LNCaP clone FGC (cell line): ENCODE data around the gene TTLL8.
A peak's percentile ranks its signal among the peaks of the same experiment; 100 is the strongest.

Experiments used
- DNase-seq: peaks from one replicate; pipeline ENCODE4 v3.0.0-alpha.2; 2011; ENCODE audit warnings: low read depth
- H3K4me3 ChIP-seq: 2 replicates; pipeline ENCODE4 v1.5.1; 2011; ENCODE audit warnings: mild to moderate bottlenecking, low read depth, low read length, control low read depth
- TF ChIP-seq, protein P1 (sequence below): IDR thresholded peaks from 2 replicates; pipeline ENCODE4 v1.5.1; 2012; ENCODE audit warnings: mild to moderate bottlenecking; ENCODE audit not compliant: control insufficient read depth, insufficient read depth; ENCODE audit errors: extremely low read depth

TTLL8 gene

DNA sequence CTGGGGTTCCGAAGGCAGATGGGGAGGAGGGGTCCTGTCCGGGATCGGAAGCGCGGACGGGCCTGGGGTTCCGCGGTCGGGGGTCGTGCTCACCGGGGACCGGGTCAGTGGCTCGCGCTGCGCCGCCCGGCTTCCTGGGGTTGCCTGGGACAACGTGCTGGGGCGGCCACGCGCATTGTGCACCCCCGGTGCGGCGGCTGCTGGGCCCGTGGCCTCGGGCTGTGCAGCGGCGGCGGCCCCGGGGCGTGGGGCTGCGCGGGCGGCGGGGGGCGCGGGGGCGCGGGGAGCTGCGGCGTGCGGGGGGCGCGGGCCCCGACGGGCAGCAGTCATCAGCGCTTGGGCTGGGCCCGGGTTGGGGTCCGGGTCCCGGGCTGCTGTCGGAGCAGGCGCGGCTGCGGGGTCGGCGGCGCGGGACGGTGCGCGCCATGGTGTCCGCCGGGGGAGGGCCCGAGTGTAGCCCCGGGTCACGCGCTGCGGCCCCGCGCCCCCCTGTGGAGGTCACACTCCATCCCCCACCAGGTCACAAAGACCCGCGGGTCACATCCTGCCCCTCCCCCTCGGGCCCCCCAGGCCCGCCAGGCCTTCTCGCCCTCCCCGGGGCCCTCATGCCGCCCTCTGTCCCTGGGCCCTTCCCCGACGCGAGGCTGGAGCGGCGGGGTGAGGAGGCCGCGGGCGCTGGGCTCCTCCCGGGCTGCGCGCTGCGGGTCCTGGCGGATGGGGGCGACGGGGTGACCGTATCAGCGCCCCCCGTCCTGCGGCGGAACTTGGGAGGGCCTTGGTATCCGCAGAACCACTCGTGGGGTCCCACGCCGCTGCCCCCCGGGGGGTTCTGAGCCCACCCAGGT lies at the start of gene TTLL8:
TSS of gene TTLL8 (minus strand) at position 238 of the 845 bp plus-strand sequence.
- H3K4me3 ChIP-seq, result no peak within 1 kb of the TSS
- DNase-seq, result no peak
- TF ChIP-seq, protein P1, sequence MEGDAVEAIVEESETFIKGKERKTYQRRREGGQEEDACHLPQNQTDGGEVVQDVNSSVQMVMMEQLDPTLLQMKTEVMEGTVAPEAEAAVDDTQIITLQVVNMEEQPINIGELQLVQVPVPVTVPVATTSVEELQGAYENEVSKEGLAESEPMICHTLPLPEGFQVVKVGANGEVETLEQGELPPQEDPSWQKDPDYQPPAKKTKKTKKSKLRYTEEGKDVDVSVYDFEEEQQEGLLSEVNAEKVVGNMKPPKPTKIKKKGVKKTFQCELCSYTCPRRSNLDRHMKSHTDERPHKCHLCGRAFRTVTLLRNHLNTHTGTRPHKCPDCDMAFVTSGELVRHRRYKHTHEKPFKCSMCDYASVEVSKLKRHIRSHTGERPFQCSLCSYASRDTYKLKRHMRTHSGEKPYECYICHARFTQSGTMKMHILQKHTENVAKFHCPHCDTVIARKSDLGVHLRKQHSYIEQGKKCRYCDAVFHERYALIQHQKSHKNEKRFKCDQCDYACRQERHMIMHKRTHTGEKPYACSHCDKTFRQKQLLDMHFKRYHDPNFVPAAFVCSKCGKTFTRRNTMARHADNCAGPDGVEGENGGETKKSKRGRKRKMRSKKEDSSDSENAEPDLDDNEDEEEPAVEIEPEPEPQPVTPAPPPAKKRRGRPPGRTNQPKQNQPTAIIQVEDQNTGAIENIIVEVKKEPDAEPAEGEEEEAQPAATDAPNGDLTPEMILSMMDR, result no peak

DNA sequence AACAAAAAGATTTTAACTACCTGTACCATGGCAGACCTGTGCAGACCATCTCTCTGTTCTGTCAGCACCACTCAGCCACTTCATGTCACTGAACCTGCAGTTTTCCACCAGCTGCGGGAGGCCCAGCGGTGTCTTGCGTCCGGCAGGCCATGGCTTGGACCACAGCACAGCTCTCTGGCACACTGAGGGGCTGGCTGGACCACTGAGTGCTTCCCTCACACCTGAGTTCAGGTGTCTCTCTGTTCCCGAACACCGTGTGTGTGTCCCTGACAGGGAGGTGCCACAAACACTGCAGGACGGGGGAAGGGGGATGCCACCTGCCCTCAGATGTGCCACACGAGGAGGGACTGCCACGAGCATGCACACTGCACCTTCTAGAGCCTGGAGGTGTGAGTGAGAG lies 49.4 kb upstream of the TTLL8 start:
- DNase-seq, result no peak
- H3K4me3 ChIP-seq, result no peak overlapping the region
- TF ChIP-seq, protein P1, result no peak

DNA sequence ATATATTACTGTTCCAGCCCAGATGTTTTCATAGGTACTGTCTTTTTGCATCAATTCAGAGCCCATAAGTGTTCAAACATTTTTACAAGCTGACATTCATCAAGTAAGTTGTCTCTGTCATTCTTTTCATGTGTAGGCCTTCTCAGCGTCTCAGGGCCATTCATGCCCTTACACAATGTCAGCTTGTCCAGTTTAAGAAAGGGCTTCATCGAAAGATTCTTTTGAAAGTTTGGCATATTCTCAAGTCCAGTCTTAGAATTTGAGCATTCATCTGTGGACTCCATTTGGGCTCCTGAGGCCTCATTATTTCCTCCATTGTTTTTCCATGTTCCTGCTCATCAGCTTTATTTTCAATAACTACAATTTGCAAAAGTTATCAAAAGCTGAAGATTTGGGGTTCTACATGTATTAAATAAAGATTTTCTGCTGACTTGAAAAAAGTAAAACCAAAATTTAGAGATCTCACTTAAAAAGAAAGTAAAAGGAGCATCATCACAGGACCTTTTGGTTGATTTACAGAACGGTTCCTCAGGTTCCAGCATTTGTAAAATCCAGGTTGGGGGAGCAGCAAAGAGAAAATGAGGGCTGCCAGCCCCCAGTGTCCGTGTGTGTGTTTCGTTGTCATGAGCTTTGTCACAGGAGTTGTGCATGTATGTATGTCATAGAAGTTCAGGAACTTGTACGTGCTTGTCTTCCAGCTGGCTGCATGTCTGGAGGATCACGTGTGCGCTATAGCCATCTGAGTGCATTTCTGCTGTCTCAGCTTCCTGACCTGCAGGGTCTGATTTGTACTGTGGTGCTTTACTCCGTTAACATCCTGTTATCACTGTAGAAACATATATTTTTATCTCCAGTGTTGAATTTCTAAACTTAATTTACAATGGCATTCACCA lies 47.4 kb upstream of the TTLL8 start:
- TF ChIP-seq, protein P1, result no peak
- DNase-seq, result no peak
- H3K4me3 ChIP-seq, result no peak overlapping the region

DNA sequence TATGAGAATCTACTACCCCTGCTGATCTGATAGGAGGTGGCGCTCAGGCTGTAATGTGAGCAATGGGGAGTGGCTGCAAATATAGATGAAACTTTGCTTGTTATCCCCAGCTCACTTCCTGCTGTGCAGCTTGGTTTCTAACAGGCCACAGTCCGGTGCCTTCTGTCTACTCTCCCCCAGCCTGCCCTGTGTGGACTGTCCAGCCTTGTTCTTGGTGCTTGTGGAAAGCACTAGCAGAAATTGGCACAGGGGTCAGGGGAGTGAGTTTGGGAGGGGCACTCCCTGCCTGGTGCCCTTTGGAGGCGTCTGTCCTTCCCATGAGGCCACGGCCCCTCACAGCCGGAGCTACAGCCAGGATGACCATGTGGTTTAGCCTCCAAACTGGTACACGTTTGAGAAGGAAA lies 46.0 kb upstream of the TTLL8 start:
- TF ChIP-seq, protein P1, result no peak
- no peak overlapping the region for H3K4me3 ChIP-seq
- no peak for DNase-seq

DNA sequence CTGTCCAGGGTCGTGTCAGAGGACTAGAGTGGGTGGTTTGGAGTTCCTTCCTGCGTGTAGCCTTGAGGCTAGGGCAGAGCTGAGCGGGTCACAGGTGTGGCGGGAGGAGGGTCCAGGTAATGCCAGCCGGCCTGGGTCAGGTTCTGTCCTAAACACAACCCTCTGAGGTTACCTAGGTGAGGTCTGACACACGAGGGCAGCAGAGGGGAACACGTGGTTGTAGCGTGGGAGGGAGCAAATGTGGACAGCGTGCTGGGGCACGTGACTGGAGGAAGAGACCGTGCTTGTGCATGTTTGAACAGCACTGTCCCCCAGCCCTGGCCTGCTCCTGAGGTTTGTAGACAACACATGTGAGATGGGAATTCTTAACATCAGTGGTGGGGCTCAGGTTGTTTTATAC lies 44.8 kb upstream of the TTLL8 start:
- peak; percentile 4 for DNase-seq
- TF ChIP-seq, protein P1, result peak; percentile 39
- no peak overlapping the region for H3K4me3 ChIP-seq

DNA sequence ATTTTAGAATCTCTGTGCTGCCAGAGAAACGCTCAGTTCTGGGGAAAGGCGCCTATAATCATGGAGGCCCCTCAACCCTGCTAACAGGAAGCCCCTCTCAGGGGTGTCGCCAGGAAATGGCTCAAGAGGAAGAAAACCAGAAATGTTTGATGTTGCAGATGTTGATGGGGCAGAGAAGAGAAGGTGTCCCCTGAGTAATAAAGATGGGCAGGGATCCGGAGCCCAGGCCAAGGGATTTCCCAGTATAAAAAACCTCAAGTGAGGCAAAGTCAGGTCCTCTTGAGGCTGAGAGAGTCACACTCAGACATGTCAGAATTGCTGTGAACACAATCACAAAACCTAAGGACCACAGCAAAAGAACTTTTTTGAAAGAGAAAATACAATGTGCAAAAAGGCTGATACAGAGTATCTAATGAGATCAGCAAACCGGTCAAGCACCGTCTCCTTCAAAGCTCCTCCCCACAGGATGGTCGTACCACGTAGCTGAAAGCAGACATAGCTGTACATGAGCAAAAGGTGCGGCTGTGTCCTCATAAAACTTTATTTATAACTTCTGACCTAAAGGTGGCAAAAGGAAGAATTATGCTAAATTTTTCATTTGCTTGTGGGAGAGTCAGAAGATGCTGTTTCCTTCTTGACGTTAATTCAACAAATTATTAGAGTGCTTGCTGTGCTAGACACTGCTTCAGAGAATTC lies 43.9 kb upstream of the TTLL8 start:
- TF ChIP-seq, protein P1, result no peak
- no peak for DNase-seq
- no peak overlapping the region for H3K4me3 ChIP-seq
